Measurements from ENCODE around the gene LYSMD3. TPM values are rescaled to one million over a fixed set of nuclear protein-coding genes. Genes with fewer than 3 reads are reported as not detected.

The LYSMD3 gene
- total and polyA plus RNA-seq, 10 of the 15 experiments (the other 5 are each of a cell fraction or from before 2014, with no cell fraction given), result 3.9 to 22.5 (median 12.6) TPM

- no peak for TF ChIP-seq GABPA (IDR thresholded peaks at IDR 0.05; ENCODE audit: low read depth)
These were observed 31.4 kb upstream of the LYSMD3 start (continued) for GRCh38 chr5:90560771-90561170.

DNA sequence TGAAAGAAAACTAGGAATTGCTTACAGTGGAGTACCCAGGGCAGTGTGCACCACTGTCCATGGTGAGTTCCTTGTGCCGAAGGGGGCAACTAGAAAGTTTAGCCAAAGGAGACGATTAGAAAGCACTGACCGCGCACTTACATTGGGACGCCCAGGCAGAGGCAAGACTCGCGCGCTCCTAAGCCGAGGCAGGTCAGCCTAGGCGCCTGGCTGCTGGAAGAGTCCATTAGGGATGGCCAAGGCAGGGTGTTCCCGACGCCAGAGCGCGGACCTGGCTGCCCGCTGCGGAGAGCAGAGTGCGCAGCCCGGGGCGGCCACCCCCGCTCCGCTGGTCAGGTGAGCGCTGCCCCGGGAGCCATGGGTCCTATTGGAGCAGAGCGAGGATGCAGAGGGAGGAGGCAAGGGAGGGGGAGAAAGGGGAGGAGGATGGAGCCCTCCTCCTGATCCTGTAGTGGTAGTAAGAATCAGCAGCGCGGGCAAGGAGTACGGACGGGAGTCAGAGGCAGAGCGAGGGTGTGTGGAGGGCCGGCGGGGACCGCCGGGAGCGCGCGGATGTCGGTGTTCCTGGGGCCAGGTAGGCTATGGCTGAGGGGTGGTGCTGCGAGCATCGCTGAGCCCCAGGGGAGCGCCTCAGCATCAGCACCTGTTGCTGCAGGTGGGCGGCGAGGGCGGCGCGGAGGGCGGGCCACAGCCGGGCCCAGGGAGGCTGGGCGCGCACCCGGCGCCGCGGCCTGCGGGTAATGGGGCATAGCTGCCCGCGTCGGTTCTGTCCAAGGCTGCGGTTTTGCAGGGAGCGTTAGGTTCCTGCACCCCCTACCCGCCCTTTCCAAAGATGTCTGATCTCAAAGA, 29.2 kb upstream of the LYSMD3 start, which contains the start of gene ADGRV1:
Gene ADGRV1, plus strand, starts transcription at position 454 of the 849 bp plus-strand sequence. Its CDS starts 99 bp downstream, at position 553.
- H3K4me1 ChIP-seq (ENCODE audit: control insufficient read depth, insufficient read depth, low read length), result no peaks in the 10 kb centered on the region
- no peak for TF ChIP-seq ASH2L (IDR thresholded peaks at IDR 0.05; ENCODE audit: borderline replicate concordance, low read depth)
- TF ChIP-seq HDAC6 (IDR thresholded peaks at IDR 0.05; ENCODE audit: unreplicated experiment), result peak; percentile 64
- no peak for TF ChIP-seq JUND (IDR thresholded peaks at IDR 0.05; ENCODE audit: low read depth, low read length)
- TF ChIP-seq SUZ12 (IDR thresholded peaks at IDR 0.05; ENCODE audit: unreplicated experiment), result peak; percentile 27
- no peaks in the 10 kb centered on the region for H3K36me3 ChIP-seq (ENCODE audit: control insufficient read depth in 2 of 2, insufficient read depth in 2 of 2, low read length in 1 of 2)
- RAD21 ChIA-PET (ENCODE audit: unreplicated experiment), result no interaction called here
- H2AFZ ChIP-seq (ENCODE audit: control insufficient read depth, low read depth, low read length), result peak within 1 kb of the TSS; percentile 58
- no peaks in the 10 kb centered on the region for H3K79me2 ChIP-seq (ENCODE audit: control insufficient read depth, insufficient read depth, low read length)
- WGBS (ENCODE audit: insufficient coverage, insufficient replicate concordance, low lambda C conversion rate, missing lambda C conversion rate), result 32% methylated on average over 44 of the region's 60 CpGs
- CTCF ChIA-PET, result no interaction called here
- intact Hi-C loops (cut with micrococcal nuclease; ENCODE audit: unreplicated experiment), result no loop called here
- H4K20me1 ChIP-seq (ENCODE audit: control insufficient read depth, insufficient read depth), result no peaks in the 10 kb centered on the region
- H3K9me3 ChIP-seq (replicated peaks; ENCODE audit: control insufficient read depth, insufficient read depth, low read length), result no peaks in the 10 kb centered on the region
- H3K4me3 ChIP-seq, result peak within 1 kb of the TSS; percentile 43; the same call in 1 of the 2 replicates
- ATAC-seq, result peak; percentile 37
- H3K27ac ChIP-seq (ENCODE audit: control insufficient read depth, insufficient read depth), result no peak within 1 kb of the TSS
- POLR2A ChIA-PET, result no interaction called here
- FAIRE-seq, result no peak
- no peak within 1 kb of the TSS for H3K9ac ChIP-seq (ENCODE audit: control insufficient read depth, insufficient read depth, low read length)
- H3K4me2 ChIP-seq (ENCODE audit: control insufficient read depth, insufficient read depth), result peak within 1 kb of the TSS; percentile 79
- in situ Hi-C loops (cut with MboI), result no loop called here
- H3K27me3 ChIP-seq (replicated peaks in 1 of 2; ENCODE audit: control insufficient read depth in 2 of 2, insufficient read depth in 2 of 2, low read length in 1 of 2), result peaks cover 3 to 21% of the 10 kb centered on the region in 2 experiments; a peak in 2 of 4 replicates
- SMC1A ChIA-PET (ENCODE audit: uncharacterized antibody, unreplicated experiment), result interaction anchor here (1.4 kb wide), 1 partner anchor 19 kb away, joined by 4 read pairs; no protein-coding TSS in a partner anchor
- no peak for DNase-seq (ENCODE audit: low read depth, low spot score)
- BruUV-seq (replicated peaks), result no TSS peak
